GM13976 (cell line): Measurements from ENCODE around the gene YIPF5.

Source experiments
- DNase-seq: peaks from one replicate; pipeline ENCODE4 v3.0.0; 2012; ENCODE audit warnings: low spot score
- CTCF ChIP-seq: IDR thresholded peaks from 2 replicates; pipeline ENCODE4 v1.5.1; 2012; ENCODE audit warnings: borderline replicate concordance, mild to moderate bottlenecking; ENCODE audit not compliant: insufficient read depth; ENCODE audit errors: extremely low read depth, missing control alignments, control extremely low read depth
- in situ Hi-C: fragments of 300-500 bp; cut with MboI; formaldehyde crosslinking; loops from one replicate; pipeline ENCODE4 v1.12.0; 2022; ENCODE audit warnings: low sequenced_read_pairs, mixed read lengths, inconsistent platforms; ENCODE audit not compliant: unreplicated experiment

The YIPF5 gene

GRCh38 chr5:144133050-144133633 lies 37.3 kb downstream of the YIPF5 start:
- in situ Hi-C loops: no loop called here
- TF ChIP-seq CTCF: no peak
- no peak for DNase-seq

GRCh38 chr5:144131261-144131660 lies 39.2 kb downstream of the YIPF5 start:
- no peak for DNase-seq
- TF ChIP-seq CTCF: no peak
- in situ Hi-C loops: no loop called here

- TF ChIP-seq CTCF: no peak
- DNase-seq: no peak
- in situ Hi-C loops: no loop called here
These were observed 40.2 kb downstream of the YIPF5 start for GRCh38 chr5:144130306-144130705.

GRCh38 chr5:144128844-144129243 lies 41.6 kb downstream of the YIPF5 start:
- DNase-seq: no peak
- in situ Hi-C loops: no loop called here

GRCh38 chr5:144126707-144127106 lies 43.8 kb downstream of the YIPF5 start:
- no peak for DNase-seq
- TF ChIP-seq CTCF: no peak
- in situ Hi-C loops: no loop called here

More at GRCh38 chr5:144128844-144129243, 41.6 kb downstream of the YIPF5 start:
- TF ChIP-seq CTCF: no peak

- in situ Hi-C loops: no loop called here
- TF ChIP-seq CTCF: no peak
- no peak for DNase-seq
These were observed 45.2 kb downstream of the YIPF5 start for GRCh38 chr5:144125163-144125726.
